RPMI7951 (cell line): Measurements from ENCODE around the gene CCDC40. TPM values are rescaled to one million over a fixed set of nuclear protein-coding genes. Genes with fewer than 3 reads are reported as not detected.
"Not testable (repeated sequence)": the region's sequence is repeated elsewhere in the genome, so short reads cannot be mapped to it uniquely, and the experiment has no call there.

Experiments used
- DNase-seq: peaks from one replicate; pipeline ENCODE4 v3.0.0-alpha.2; 2012; ENCODE audit warnings: low read depth
- total RNA-seq: library from RNA; depleted of rRNA; stranded (reverse); fragments of >200 nt; shearing (Covaris generic); gene quantifications from 2 replicates; pipeline ENCODE4 v1.2.3, GENCODE V29; 2014

The CCDC40 gene
- total RNA-seq, 1 experiment from 2014 or later = 1.6 TPM

- no peak for DNase-seq
Observed at GRCh38 chr17:80081596-80081995, 45.2 kb downstream of the CCDC40 start.

GRCh38 chr17:80082403-80083135 is 46.1 kb downstream of the CCDC40 start:
- DNase-seq = peak; percentile 63

GRCh38 chr17:80083136-80083661 is 46.8 kb downstream of the CCDC40 start:
- DNase-seq = no peak

GRCh38 chr17:80084773-80085172 is 48.3 kb downstream of the CCDC40 start:
- no peak for DNase-seq

- DNase-seq = no peak
Observed at GRCh38 chr17:80086081-80086480, 49.6 kb downstream of the CCDC40 start.

- DNase-seq = no peak
Observed at GRCh38 chr17:80086616-80087015, 50.2 kb downstream of the CCDC40 start.

- DNase-seq = no peak
Observed at GRCh38 chr17:80087346-80088265, 51.2 kb downstream of the CCDC40 start.

- no peak for DNase-seq
Observed at GRCh38 chr17:80089762-80090161, 53.3 kb downstream of the CCDC40 start.

- DNase-seq = not testable (repeated sequence)
Observed at GRCh38 chr17:80090164-80090563, 53.7 kb downstream of the CCDC40 start.

GRCh38 chr17:80091376-80091775 is 54.9 kb downstream of the CCDC40 start:
- no peak for DNase-seq

- DNase-seq = no peak
Observed at GRCh38 chr17:80092959-80093358, 56.5 kb downstream of the CCDC40 start.

GRCh38 chr17:80095038-80095843 is 58.8 kb downstream of the CCDC40 start:
- DNase-seq = no peak

GRCh38 chr17:80095844-80096475 is 59.5 kb downstream of the CCDC40 start:
- DNase-seq = no peak

GRCh38 chr17:80096561-80097021 is 60.1 kb downstream of the CCDC40 start:
- no peak for DNase-seq

GRCh38 chr17:80097127-80097621 is 60.7 kb downstream of the CCDC40 start:
- DNase-seq = no peak

GRCh38 chr17:80097844-80098691 is 61.6 kb downstream of the CCDC40 start:
- DNase-seq = no peak

GRCh38 chr17:80099291-80100034 is 63.0 kb downstream of the CCDC40 start:
- DNase-seq = no peak

- DNase-seq = no peak
Observed at GRCh38 chr17:80100035-80100323, 63.5 kb downstream of the CCDC40 start.
